Tibial artery (tissue), 4 donors: ENCODE measurements around the gene CEP164.

Source experiments
- DNase-seq, 2 donors: peaks; one replicate each; pipeline ENCODE4 v3.0.0-alpha.2; 2019
- H3K27ac ChIP-seq, 2 donors: fragments of 200-600 bp; sonication (generic) in 1 of 2; 1 replicate in 1 of 2; 2 replicates in 1 of 2; pipeline ENCODE4 v1.5.1; 2018 to 2019; ENCODE audit warnings: mild to moderate bottlenecking in 1 of 2
- H3K27me3 ChIP-seq, 2 donors: fragments of 200-600 bp; sonication (generic) in 1 of 2; one replicate each; pipeline versions ENCODE4 v1.5.1 to v1.6.0; 2016 to 2019
- H3K36me3 ChIP-seq, 3 donors: fragments of 200-600 bp; sonication (generic) in 2 of 3; one replicate each; pipeline ENCODE4 v1.5.1; 2016 to 2019; ENCODE audit warnings: mild to moderate bottlenecking in 2 of 3
- H3K4me1 ChIP-seq, 4 donors: fragments of 200-600 bp; sonication (generic) in 2 of 4; 1 replicate in 3 of 4; 2 replicates in 1 of 4; pipeline ENCODE4 v1.5.1; 2016 to 2019
- H3K4me3 ChIP-seq, 2 donors: fragments of 200-600 bp; sonication (generic) in 1 of 2; 1 replicate in 1 of 2; 2 replicates in 1 of 2; pipeline ENCODE4 v1.5.1; 2018 to 2019; ENCODE audit warnings: mild to moderate bottlenecking in 2 of 2
- H3K9me3 ChIP-seq, 3 donors: fragments of 200-600 bp; sonication (generic) in 1 of 3; one replicate each; pipeline ENCODE4 v1.5.1; 2016 to 2019
- CTCF ChIP-seq, 2 experiments: fragments of 200-600 bp in 1 of 2; fragments of 450-650 bp in 1 of 2; IDR thresholded peaks; one replicate each; pipeline ENCODE4 v1.5.1; 2017 to 2019; ENCODE audit warnings: antibody characterized with exemption in 2 of 2, mild to moderate bottlenecking in 1 of 2, moderate library complexity in 1 of 2
- intact Hi-C: fragments of 100-400 bp; cut with DNase I; formaldehyde crosslinking; loops from one replicate; pipeline ENCODE4 v1.15.0; 2023; ENCODE audit warnings: low total_unique reads

Gene CEP164

GRCh38 chr11:117328375-117329010 lies 839 bp downstream of the CEP164 start:
- no peaks in the 10 kb centered on the region for H3K9me3 ChIP-seq
- peak overlapping the region; percentile 84 to 86 for H3K27ac ChIP-seq
- no peaks in the 10 kb centered on the region for H3K27me3 ChIP-seq
- no peaks in the 10 kb centered on the region for H3K36me3 ChIP-seq
- peaks cover 0 to 19% (median 16%) of the 10 kb centered on the region in 4 donors for H3K4me1 ChIP-seq
- DNase-seq, result peak in 1 of 2 donors; percentile 53
- intact Hi-C loops, result no loop called here
- H3K4me3 ChIP-seq, result peak overlapping the region; percentile 70 to 82
- TF ChIP-seq CTCF (IDR thresholded peaks at IDR 0.05), result no peak

GRCh38 chr11:117332843-117333242 lies 5.2 kb downstream of the CEP164 start:
- Histone ChIP-seq H3K27me3 (no peaks in the 10 kb centered on the region), H3K36me3 (peaks cover 5 to 27% (median 7%) of the 10 kb centered on the region in 3 donors), H3K27ac (no peak overlapping the region), H3K4me3 (no peak overlapping the region), H3K9me3 (no peaks in the 10 kb centered on the region), H3K4me1 (peaks cover 0 to 19% (median 16%) of the 10 kb centered on the region in 4 donors)
- intact Hi-C loops, result no loop called here
- DNase-seq, result no peak
- TF ChIP-seq CTCF (IDR thresholded peaks at IDR 0.05), result no peak

- Histone ChIP-seq H3K27ac (no peak overlapping the region), H3K27me3 (no peaks in the 10 kb centered on the region), H3K4me1 (peaks cover 0 to 16% (median 14%) of the 10 kb centered on the region in 4 donors), H3K4me3 (no peak overlapping the region), H3K9me3 (no peaks in the 10 kb centered on the region), H3K36me3 (peaks cover 5 to 38% (median 13%) of the 10 kb centered on the region in 3 donors)
- TF ChIP-seq CTCF (IDR thresholded peaks at IDR 0.05), result no peak
- DNase-seq, result no peak
- intact Hi-C loops, result no loop called here
These were observed 6.3 kb downstream of the CEP164 start for GRCh38 chr11:117333917-117334316.

- H3K4me1 ChIP-seq, result peaks cover 0 to 7% (median 5%) of the 10 kb centered on the region in 4 donors
- no peak for TF ChIP-seq CTCF (IDR thresholded peaks at IDR 0.05)
- H3K4me3 ChIP-seq, result no peak overlapping the region
- no peak for DNase-seq
- H3K9me3 ChIP-seq, result no peaks in the 10 kb centered on the region
- intact Hi-C loops, result no loop called here
- no peak overlapping the region for H3K27ac ChIP-seq
- peaks cover 9 to 47% (median 21%) of the 10 kb centered on the region in 3 donors for H3K36me3 ChIP-seq
- H3K27me3 ChIP-seq, result no peaks in the 10 kb centered on the region
These were observed 7.2 kb downstream of the CEP164 start for GRCh38 chr11:117334896-117335295.

GRCh38 chr11:117335399-117335798 lies 7.7 kb downstream of the CEP164 start:
- peaks cover 10 to 52% (median 26%) of the 10 kb centered on the region in 3 donors for H3K36me3 ChIP-seq

More at GRCh38 chr11:117335399-117335798, 7.7 kb downstream of the CEP164 start:
- no peaks in the 10 kb centered on the region for H3K9me3 ChIP-seq
- no peak for DNase-seq
- TF ChIP-seq CTCF (IDR thresholded peaks at IDR 0.05), result no peak
- intact Hi-C loops, result no loop called here
- peaks cover 0 to 7% (median 2%) of the 10 kb centered on the region in 4 donors for H3K4me1 ChIP-seq
- H3K4me3 ChIP-seq, result no peak overlapping the region
- H3K27ac ChIP-seq, result no peak overlapping the region
- H3K27me3 ChIP-seq, result no peaks in the 10 kb centered on the region
